ENCODE measurements around the gene RASGEF1B.
"Not testable (repeated sequence)": the region's sequence is repeated elsewhere in the genome, so short reads cannot be mapped to it uniquely, and the experiment has no call there.

Gene RASGEF1B

DNA sequence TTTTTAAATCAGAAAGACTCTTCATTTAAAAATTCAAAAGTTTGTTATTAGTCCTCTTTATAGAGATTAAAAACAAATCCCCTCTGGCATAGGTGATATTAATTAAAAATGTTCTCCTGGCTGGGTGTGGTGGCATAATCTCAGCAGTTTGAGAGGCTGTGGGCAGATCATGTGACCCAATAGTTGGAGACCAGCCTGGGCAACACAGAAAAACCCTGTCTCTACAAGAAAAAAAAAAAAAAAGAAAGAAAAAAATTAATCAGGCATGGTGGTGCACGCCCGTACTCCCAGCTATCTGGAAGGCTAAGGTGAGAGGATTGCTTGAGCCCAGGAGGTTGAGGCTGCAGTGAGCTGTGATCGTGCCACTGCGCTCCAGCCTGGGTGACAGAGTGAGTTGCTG is 38.9 kb downstream of the RASGEF1B start:
- in situ Hi-C loops (cut with MboI; ENCODE audit: low sequenced_read_pairs): no loop called here

DNA sequence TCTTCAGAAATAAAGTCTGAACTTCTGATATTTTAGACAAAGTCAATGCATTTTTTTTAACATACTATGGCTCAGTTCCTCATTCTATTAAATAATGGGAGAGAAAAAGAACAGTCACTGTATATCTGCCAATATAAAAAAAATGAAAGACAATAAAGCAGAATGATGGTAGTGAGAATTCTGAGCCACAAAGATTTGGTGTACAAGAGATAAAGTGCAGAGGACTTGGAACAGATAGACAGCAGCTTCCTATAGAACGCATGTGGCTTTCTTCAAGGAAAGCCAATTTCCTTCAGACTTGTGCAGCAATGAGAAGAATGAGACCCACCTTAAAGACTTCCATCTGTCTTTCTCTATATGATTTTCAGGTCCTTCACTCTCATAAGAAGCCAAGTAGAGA is 39.7 kb downstream of the RASGEF1B start:
- in situ Hi-C loops (cut with MboI; ENCODE audit: low sequenced_read_pairs): no loop called here

DNA sequence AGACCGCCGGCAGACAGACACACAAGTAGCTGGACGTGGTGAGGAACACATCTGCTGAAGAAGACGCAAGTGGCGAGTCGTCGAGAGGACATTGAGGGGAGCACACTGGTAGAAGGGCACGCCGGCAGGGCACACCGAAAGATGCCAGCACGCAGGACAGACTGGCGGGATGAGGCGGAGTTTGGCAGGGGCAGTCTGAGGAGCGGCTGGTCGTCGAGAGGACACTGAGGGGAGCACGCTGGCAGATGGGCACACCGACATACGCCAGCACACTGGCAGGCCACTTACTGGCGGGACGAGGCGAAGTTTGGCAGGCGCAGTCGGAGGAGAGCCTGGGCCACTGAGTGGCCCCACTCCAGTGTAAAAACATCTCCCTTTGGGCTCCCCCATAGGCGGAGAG is 42.1 kb downstream of the RASGEF1B start:
- in situ Hi-C loops (cut with MboI; ENCODE audit: low sequenced_read_pairs): no loop called here

DNA sequence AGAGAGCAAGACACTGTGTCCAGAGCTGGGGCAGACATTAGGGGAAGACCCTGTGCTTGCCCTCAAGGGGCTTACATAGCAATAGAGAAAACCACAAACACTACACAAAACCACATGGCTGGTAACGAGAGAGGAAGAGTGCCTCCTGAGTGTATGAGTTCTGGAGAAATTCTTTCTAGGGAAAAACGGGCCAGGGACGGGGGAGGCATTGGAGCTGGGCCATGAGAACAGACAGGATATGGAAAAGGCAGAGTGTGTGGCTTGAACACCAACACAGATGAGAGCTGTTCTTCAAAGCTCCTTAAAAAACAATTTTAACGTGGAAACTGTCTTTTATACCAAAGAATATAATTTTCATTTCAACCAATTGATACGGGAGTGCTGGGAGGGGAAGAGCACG is 42.7 kb downstream of the RASGEF1B start:
- in situ Hi-C loops (cut with MboI; ENCODE audit: low sequenced_read_pairs): no loop called here

DNA sequence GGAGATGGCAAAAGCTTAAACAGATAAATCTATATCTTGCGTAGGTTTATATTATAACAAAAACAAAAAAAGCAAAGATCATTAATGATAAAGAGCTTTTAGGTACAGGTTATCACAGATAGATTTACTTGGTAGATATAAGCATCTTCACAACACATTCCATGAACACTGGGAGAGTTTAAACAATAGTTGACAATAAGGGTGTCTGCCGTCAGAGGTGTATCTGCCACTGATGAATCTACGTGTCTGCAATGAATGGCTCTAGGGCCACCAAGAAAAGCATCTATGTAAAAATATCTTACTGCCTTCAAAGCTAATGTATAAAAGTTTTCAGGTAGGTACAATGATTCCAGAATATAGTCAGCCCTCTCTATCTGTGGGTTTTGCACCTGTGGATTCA is 43.7 kb downstream of the RASGEF1B start:
- in situ Hi-C loops (cut with MboI; ENCODE audit: low sequenced_read_pairs): no loop called here

DNA sequence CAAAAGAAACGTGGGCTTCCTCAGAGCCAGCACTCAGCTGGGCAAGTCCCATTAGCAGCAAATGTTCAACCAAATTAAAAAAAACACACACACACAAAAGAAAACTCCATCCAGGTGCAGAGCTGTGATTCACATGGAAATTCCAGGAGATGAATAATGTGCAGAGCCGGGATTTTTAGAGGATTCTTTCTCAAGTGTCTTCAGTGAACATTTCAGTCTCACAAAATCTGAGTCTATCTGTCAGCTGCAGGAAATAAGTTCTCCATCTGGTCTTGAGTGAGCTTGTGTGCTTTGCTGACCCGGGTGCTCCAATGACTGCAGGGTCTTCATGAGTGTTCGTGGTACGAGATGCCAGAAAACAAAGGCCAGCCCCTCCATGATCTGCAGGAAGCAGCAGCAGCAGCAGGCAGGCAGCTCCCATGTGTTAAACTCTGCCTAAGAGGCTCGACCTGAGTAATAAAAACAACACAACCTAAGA is 44.3 kb downstream of the RASGEF1B start:
- in situ Hi-C loops (cut with MboI; ENCODE audit: low sequenced_read_pairs): no loop called here

DNA sequence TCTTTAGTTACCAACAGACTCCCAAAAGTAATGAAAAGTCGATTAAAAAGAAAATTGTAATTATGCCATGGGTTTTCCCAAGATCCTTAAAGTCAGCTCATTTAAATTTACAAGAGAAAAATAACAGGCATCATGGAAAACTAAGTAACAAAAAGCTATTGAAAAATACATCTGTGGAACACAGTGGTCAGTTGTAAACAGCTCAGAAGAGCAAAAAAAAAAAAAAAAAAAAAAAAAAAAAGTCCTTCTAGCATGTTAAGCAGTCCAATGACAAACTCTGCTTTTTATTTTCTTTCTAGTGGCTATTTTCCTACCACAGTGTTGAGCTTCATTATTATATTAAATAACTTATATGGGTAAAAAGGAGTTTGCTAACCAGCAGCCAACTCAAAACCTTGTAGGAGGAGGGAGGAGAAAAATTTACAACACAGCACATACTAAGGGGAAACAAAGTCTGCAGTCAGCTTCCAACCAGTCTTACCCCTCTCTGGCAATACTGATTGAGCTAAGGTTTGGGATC is 44.9 kb downstream of the RASGEF1B start:
- in situ Hi-C loops (cut with MboI; ENCODE audit: low sequenced_read_pairs): no loop called here

DNA sequence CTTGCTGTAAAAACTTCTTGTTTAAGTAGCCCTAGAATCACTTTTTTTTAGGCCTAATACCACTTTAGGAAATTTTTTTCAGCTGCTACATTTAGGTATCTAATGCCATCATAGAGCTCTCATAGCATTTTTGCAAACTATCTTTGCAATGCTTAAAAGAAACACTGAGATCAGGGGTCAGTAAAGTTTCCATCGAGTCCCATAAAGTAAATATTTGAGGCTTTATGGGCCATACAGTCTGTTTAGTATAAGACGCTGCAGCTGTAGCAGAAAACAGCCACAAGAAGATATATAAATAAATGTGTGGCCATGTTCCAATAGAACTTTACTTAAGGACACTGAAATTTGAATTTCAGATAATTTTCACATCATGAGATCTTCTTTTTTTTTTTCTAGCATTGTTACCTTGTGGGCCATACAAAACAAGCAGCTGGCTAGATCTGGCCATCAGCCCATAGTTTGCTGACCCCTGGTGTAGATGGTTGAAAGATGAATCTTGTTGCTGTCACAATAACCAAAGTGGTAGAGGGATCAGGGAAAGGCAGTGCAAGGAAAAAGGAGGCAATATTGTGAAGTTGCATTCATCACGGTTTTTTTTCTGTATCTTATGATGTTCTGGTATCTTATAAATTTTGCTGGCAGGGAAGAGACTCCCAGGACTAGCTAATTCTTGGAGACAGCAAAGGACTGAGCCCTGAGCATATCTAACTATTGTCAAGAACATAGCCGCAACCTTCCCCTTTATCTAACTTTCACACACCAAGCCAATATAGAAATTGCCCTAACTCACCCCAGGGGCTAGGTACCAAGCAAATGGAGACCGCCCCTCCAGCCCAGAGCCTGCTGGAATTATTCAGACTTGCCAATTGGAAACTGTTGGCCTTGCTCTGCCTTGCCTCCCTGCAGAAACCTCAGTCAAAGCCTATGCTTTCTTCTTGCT is 46.6 kb downstream of the RASGEF1B start:
- in situ Hi-C loops (cut with MboI; ENCODE audit: low sequenced_read_pairs): no loop called here

DNA sequence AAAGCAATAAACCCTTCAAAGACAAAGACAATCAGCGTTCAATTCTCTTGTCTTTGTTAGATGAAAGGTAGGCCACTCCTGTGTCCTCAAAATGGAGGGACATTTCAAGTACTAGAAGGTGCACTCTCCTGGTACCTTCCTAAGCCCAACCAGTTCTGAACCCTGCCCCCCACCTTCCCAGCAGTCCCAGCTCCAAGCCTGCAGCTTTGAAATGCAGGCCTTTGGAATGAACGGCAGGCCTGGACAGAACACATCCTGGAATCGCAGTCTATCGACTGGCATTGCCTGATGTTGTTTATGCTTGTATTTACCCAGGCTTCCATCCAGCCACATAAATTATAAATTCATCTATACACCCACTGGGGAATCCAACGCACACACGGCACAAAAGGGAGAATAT is 47.4 kb downstream of the RASGEF1B start:
- in situ Hi-C loops (cut with MboI; ENCODE audit: low sequenced_read_pairs): no loop called here

DNA sequence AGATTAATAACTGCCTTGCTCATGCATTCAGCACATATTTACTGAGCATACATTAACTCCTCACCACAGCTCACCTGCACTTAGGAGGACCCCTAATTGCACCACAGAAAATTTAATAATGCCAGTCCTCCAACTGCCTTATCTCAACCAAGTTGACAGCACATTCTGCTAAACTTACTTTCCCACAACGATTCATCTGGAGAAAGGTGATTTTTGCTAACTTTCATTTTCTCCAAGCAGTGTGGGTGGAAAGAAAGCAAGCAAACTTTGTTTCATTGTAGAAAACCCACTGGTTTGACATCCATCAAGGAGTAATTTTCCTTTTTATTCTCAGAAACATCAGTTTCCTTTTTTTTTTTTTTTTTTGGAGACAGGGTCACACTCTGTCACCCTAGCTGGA is 49.1 kb downstream of the RASGEF1B start:
- in situ Hi-C loops (cut with MboI; ENCODE audit: low sequenced_read_pairs): no loop called here

DNA sequence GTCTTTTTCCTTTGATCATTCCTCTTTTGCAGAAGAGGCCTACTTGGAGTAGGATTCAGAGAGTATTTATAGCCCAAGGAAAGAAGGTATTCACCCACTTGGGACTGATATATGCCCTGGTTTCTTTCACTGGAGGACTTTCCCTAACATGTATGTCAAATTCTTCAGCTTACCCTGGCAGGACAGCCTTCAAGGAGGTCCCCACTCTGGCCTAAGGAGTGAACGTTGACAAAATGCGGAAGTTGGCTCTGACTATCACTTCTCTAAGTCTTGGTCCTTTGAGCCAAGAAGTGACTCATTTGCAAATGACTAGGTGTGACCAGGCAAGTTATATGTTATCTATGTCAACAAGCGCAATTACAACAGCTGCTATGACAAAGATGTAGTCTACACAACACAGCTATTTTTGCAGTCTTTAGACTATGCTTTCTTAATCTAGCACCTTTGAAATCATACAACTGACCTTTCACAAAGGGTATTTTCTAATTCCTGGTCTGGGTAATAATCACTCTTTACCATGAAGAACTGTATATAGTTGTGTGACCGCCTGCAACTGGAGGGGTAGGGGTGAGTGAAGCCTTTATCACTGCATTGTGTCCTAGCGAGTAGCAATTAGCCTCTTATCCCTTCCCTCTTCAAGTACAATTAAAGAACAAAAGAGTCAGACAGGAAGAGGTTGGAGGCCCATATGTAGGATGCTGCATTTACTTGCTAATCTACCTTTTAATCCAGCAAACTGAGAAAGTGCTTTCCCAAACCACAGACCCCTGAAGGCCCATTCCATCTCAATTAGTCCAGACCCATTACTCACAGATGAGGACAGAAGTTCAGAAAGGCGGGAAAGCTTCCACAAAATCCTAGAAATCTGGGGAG is 50.1 kb downstream of the RASGEF1B start:
- in situ Hi-C loops (cut with MboI; ENCODE audit: low sequenced_read_pairs): no loop called here

DNA sequence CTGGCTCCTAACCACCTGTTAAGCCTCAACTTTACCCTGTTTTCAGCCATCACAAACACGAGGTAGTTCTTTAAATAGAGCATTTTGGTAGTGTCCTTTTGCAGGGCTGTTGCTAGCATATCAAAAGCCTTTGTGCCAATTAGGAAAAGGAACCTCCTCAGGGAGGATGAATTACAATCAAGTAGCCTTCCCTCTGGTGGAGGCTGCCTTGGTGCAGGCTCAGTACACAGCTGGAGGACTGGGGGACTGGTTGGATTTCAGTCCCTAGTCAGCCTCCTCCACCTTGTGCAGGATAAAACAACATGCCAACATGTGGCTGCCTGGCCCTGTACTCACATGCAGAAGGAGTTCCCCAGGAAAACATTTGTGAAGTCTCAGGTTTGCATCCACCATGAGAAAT is 53.1 kb downstream of the RASGEF1B start:
- in situ Hi-C loops (cut with MboI; ENCODE audit: low sequenced_read_pairs): no loop called here

DNA sequence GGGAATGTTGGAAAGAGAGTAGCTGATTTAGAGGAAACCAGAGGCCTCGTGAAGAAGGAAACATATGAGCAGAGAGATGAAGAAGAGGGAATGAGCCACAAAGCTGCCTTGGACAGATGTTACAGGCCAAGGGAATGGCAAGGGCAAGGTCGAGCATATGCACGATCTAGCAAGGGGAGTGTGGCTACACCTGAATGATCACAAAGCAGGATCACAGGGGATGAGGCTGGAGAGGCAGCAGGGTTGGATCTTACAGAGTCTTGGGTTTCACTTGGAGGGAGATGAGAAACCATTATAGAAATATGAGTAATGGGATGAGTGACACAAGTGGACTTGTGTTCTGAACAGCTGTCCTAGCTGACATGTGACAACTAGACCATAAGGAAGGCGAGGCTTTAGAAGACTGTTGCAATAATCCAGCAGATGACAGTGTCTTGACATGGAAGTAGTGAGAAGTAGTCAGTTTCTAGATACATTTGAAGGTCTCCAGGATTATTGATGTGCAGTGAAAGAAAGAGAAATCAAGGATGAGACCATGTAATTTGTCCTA is 58.7 kb downstream of the RASGEF1B start:
- in situ Hi-C loops (cut with MboI; ENCODE audit: low sequenced_read_pairs): no loop called here

DNA sequence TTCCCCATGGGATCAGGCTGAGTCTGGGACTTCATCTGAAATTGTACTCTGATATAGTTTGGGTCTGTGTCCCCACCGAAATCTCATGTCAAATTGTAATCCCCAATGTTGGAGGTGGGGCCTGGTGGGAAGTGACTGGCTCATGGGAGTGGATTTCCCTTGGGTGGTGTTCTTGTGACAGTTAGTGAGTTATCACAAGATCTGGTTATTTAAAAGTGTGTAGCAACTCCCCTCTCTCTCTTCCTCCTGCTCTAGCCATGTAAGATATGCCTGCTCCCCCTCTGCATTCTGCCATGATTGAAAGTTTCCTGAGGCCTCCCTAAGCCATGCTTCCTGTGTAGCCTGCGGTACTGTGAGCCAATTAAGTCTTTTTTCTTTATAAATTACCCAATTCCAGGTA is 61.0 kb downstream of the RASGEF1B start:
- in situ Hi-C loops (cut with MboI; ENCODE audit: low sequenced_read_pairs): no loop called here

DNA sequence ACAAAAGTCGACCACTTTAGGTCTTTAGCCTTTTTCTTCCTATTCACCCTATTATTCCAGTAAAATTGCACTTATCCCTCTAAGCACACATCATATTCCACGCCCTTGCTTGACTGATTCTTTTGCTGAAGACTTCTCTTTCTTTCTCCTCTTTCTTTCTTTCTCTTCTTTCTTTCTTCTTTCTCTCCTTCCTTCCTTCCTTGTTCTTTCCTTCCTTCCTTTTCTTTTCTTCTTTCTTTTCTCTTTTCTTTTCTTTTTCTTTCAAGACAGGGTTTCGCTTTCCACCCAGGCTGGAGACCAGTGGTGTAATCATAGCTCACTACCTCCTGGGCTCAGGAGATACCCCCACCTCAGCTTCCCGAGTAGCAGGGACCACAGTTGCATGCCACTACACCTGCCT is 61.9 kb downstream of the RASGEF1B start:
- in situ Hi-C loops (cut with MboI; ENCODE audit: low sequenced_read_pairs): no loop called here

DNA sequence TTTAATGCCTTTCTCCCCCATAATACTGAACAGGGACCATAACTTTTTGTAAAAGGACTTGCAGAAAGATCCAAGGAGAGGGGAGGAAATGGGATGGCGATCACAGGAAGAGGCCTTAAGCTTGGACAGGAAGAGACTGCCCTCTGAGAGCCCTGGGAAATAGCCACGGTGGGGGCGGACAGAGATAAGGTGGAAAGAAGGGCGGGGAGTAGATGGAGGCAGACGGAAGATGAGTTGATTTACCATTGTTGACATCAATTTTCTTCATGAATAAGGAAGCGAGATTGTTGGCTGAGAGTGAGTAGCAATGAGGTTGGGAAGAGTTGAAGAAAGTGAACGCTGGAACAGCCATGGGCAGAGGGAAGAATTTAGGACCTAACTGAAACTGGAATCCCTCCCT is 63.4 kb downstream of the RASGEF1B start:
- in situ Hi-C loops (cut with MboI; ENCODE audit: low sequenced_read_pairs): no loop called here

DNA sequence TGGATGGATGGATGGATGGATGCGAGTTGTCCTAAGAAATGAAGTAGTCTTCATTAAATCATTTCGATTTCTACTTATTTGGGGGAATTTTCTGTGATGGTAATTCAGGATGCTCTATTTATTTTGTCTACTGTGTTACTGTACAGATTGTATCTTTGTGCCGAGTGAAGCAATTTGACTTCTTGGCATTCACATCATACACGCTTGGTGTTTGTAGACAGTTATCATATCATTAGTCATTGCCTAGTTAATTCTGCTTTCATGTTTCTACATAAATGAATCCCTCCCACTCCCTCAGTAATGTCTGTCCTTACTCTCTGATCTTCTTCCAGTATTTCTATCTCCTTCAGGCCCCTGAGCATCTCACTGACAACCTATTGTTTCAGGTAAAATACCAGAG is 64.0 kb downstream of the RASGEF1B start:
- in situ Hi-C loops (cut with MboI; ENCODE audit: low sequenced_read_pairs): no loop called here

DNA sequence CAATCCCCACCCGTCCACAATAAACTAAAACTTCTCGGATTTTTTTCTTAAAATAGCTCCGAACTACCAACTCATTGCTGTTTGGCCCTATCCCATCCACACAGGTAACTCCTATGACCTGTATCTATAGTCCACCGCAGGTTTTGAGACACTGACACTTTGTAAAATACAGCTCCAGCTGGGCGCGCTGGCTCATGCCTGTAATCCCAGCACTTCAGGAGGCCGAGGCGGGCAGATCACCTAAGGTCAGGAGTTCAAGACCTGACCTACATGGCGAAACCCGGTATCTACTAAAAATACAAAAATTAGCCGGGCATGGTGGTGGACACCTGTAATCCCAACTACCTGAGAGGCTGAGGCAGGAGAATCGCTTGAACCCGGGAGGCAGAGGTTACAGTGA is 65.2 kb downstream of the RASGEF1B start:
- in situ Hi-C loops (cut with MboI; ENCODE audit: low sequenced_read_pairs): not testable (repeated sequence)

DNA sequence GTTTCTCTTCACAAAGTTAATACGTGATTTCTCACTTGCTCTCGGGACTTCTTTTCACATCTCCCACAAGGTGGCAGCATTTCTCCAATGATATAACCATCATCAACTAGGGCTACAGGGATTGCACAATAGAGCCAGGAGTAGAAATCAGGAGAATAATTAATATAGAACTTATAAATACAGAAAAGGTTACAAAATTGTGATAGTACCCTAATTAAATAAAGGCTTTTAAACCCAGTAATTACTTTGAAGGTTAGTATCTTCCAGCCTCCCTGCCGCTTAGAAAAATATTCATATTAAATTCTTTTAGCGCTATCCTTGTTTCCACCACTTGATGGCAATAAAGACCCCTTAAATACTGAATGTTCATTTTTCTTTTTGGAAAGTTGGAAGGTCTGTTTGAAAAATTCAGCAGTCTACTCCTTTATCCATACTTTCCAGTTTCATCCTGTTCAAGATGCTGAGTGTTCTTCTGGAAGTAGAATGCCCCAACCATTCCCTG is 65.8 kb downstream of the RASGEF1B start:
- in situ Hi-C loops (cut with MboI; ENCODE audit: low sequenced_read_pairs): no loop called here

DNA sequence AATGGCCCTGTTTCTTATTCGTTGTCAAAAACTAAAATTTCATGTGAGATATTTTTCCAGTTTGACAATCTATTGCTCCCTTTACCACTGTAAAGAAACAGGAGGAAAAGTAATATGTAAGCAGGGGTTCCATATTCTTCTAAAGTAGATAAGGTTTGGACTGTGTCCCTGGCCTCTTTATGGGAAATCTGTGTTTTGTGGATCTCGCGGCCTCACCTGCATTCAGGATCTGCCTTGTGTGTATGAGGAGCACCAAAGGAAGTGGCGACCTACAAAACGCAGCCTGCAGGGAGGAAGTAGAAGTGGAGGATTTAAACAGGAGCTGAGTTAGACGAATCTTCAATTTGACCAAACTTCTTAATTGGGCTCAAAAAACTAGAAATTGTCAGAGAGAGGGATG is 67.0 kb downstream of the RASGEF1B start:
- in situ Hi-C loops (cut with MboI; ENCODE audit: low sequenced_read_pairs): no loop called here

DNA sequence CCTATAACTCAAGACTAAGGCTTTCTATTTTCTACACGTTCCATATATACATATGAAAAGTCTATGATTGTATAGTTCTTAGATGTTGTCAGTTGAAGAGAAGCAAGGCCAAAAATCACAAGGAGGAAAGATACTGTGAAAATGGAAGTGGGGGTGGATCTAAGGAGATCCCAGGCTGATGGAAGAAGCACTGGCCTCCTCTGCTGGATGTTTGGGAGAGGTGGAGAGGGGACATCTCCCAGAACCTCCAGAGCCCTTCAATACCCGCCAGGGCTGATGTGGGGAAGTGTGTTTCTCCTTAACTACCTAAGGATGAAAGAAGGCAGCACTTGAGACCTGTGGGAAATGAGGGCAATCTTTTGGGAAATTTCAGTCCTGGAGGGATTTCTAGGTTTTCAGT is 67.4 kb downstream of the RASGEF1B start:
- in situ Hi-C loops (cut with MboI; ENCODE audit: low sequenced_read_pairs): no loop called here

Measured in hTERT RPE-1 (cell line).